Psoas muscle (tissue), 8 donors: ENCODE measurements around the gene GGT6. TPM values are rescaled to one million over a fixed set of nuclear protein-coding genes. Genes with fewer than 3 reads are reported as not detected.

Experiments used
- ATAC-seq, 4 donors: fragments of 200-7000 bp; cut with Tn5 transposase; one replicate each; pipeline ENCODE4 v1.9.1; 2020; ENCODE audit warnings: moderate library complexity in 3 of 4, mild to moderate bottlenecking in 2 of 4
- DNase-seq, 2 donors: peaks; one replicate each; pipeline ENCODE4 v3.0.0-alpha.2; 2020
- H3K27ac ChIP-seq: fragments of 200-600 bp; one replicate; pipeline ENCODE4 v1.8.0; 2022
- H3K27me3 ChIP-seq, 3 donors: fragments of 200-600 bp in 1 of 3; one replicate each; pipeline versions ENCODE4 v1.6.1 to v1.8.0; 2013 to 2022; ENCODE audit warnings: low read length in 2 of 3, mild to moderate bottlenecking in 2 of 3, moderate library complexity in 1 of 3; ENCODE audit not compliant: insufficient read depth in 3 of 3
- H3K36me3 ChIP-seq, 2 donors: fragments of 200-600 bp in 1 of 2; one replicate each; pipeline versions ENCODE4 v1.6.1 to v1.8.0; 2013 to 2022; ENCODE audit warnings: low read depth in 1 of 2, mild to moderate bottlenecking in 1 of 2, moderate library complexity in 1 of 2; ENCODE audit not compliant: insufficient read depth in 1 of 2
- H3K4me1 ChIP-seq: fragments of 200-600 bp; one replicate; pipeline ENCODE4 v1.8.0; 2022
- H3K4me3 ChIP-seq: fragments of 200-600 bp; one replicate; pipeline ENCODE4 v1.8.0; 2022; ENCODE audit warnings: mild to moderate bottlenecking
- H3K9me3 ChIP-seq: fragments of 200-600 bp; one replicate; pipeline ENCODE4 v1.8.0; 2022
- CTCF ChIP-seq: fragments of 200-600 bp; IDR thresholded peaks from one replicate; pipeline ENCODE4 v1.8.0; 2022; ENCODE audit warnings: antibody characterized with exemption
- WGBS, 3 donors: extraction: QIAGEN DNeasy Blood & Tissue Kit; methylation state at CpG; one replicate each; pipeline versions ENCODE4 v1.1.6 to v1.1.7; 2013; 5-methylcytosine and 5-hydroxymethylcytosine counted together
- intact Hi-C, 2 donors: fragments of 100-400 bp; cut with DNase I; formaldehyde crosslinking; loops; one replicate each; pipeline versions ENCODE4 v1.11.0 to v1.14.2; 2022
- polyA plus RNA-seq, 3 donors: library from polyadenylated mRNA; stranded (reverse); fragments of 200-250 nt; gene quantifications; one replicate each; pipeline ENCODE4 v1.2.3, GENCODE V29; 2013
- total RNA-seq, 4 donors: library from RNA; stranded (reverse); fragmentation: NEBNext Ultra II Directional in 2 of 4; extraction: Animal tissue kit (Norgen Biotek cat#: 25700) in 2 of 4; gene quantifications; one replicate each; pipeline versions ENCODE4 v1.2.1 to v1.2.4, GENCODE V29; 2021 to 2023
- donor health status: healthy with polysubstance abuse.
- donor health status: DM: no; HTN: no; CAD: no; lungs with moderate emphysema.
- donor health status: Bipolar disorder and iron deficiency.
- donor health status: healthy.
- donor health status: DM: yes; HTN: yes; CAD: no.
- donor health status: DM: no; HTN: no; CAD: no.
- donor health status: DM: no; HTN: no; CAD: no.
- donor health status: DM: yes; HTN: yes; CAD: no.

The GGT6 gene
- total and polyA plus RNA-seq, 7 donors, result 0.03 TPM; not detected in 6

- no peak for TF ChIP-seq CTCF
- peaks cover 0 to 10% of the 10 kb centered on the region in 2 donors for H3K36me3 ChIP-seq
- WGBS, 3 donors, result 7 to 12% (median 9%) methylated on average over 44 to 57 of the region's 57 CpGs
- peak overlapping the region; percentile 81 for H3K4me3 ChIP-seq
- peak in 1 of 2 donors; percentile 71 for DNase-seq
- H3K4me1 ChIP-seq, result peaks cover 25% of the 10 kb centered on the region
- peak; percentile 2 to 4 (median 4) for ATAC-seq
- peak overlapping the region; percentile 99 for H3K27ac ChIP-seq
- H3K27me3 ChIP-seq, result no peaks in the 10 kb centered on the region
- no peaks in the 10 kb centered on the region for H3K9me3 ChIP-seq
- intact Hi-C loops, result loop anchor here (5.0 kb wide), 2 partner anchors 32 to 37 kb away; no protein-coding TSS in a partner anchor
These were observed 24.7 kb upstream of the GGT6 start for GRCh38 chr17:4584917-4585637.

GRCh38 chr17:4584101-4584916 lies 23.9 kb upstream of the GGT6 start, which contains the start of gene SMTNL2:
Gene SMTNL2 (plus strand): TSS chr17:4584529. CDS start chr17:4584606, 77 bp downstream.
- peak; percentile 81 to 93 for DNase-seq
- peaks cover 25% of the 10 kb centered on the region for H3K4me1 ChIP-seq
- intact Hi-C loops, result loop anchor here (5.0 kb wide), 2 partner anchors 33 to 38 kb away; no protein-coding TSS in a partner anchor

GRCh38 chr17:4583782-4584100 lies 23.4 kb upstream of the GGT6 start:
- peak in 1 of 2 donors; percentile 79 for DNase-seq
- Histone ChIP-seq H3K9me3 (no peaks in the 10 kb centered on the region), H3K27me3 (no peaks in the 10 kb centered on the region), H3K4me3 (peak overlapping the region; percentile 81), H3K36me3 (peaks cover 0 to 10% of the 10 kb centered on the region in 2 donors), H3K27ac (peak overlapping the region; percentile 99), H3K4me1 (peaks cover 20% of the 10 kb centered on the region)
- TF ChIP-seq CTCF, result peak; percentile 49
- intact Hi-C loops, result loop anchor here (5.0 kb wide), 2 partner anchors 34 to 39 kb away; no protein-coding TSS in a partner anchor
- peak; percentile 55 to 67 (median 63) for ATAC-seq
- WGBS, 3 donors, result 13 to 22% (median 20%) methylated on average over 12 of the region's 12 CpGs

More at GRCh38 chr17:4584101-4584916, 23.9 kb upstream of the GGT6 start, which contains the start of gene SMTNL2:
- H3K4me3 ChIP-seq, result peak within 1 kb of the TSS; percentile 81
- H3K27me3 ChIP-seq, result no peaks in the 10 kb centered on the region
- no peaks in the 10 kb centered on the region for H3K9me3 ChIP-seq
- peak within 1 kb of the TSS; percentile 99 for H3K27ac ChIP-seq
- peak; percentile 67 to 79 (median 70) for ATAC-seq
- H3K36me3 ChIP-seq, result peaks cover 0 to 10% of the 10 kb centered on the region in 2 donors
- WGBS, 3 donors, result 1% methylated on average over 46 to 100 of the region's 100 CpGs
- no peak for TF ChIP-seq CTCF

- TF ChIP-seq CTCF, result no peak
- peak overlapping the region; percentile 81 for H3K4me3 ChIP-seq
- H3K27ac ChIP-seq, result peak overlapping the region; percentile 99
- ATAC-seq, result no peak
- intact Hi-C loops, result loop anchor here (5.0 kb wide), 2 partner anchors 34 to 39 kb away; no protein-coding TSS in a partner anchor
- H3K9me3 ChIP-seq, result no peaks in the 10 kb centered on the region
- peaks cover 0 to 10% of the 10 kb centered on the region in 2 donors for H3K36me3 ChIP-seq
- 73 to 82% (median 74%) methylated on average over 3 of the region's 3 CpGs for WGBS, 3 donors
- H3K27me3 ChIP-seq, result no peaks in the 10 kb centered on the region
- DNase-seq, result peak in 1 of 2 donors; percentile 32
- peaks cover 17% of the 10 kb centered on the region for H3K4me1 ChIP-seq
These were observed 22.8 kb upstream of the GGT6 start for GRCh38 chr17:4583206-4583605.
